Hindlimb muscle (tissue), 1 donor: ENCODE measurements around the gene ZNF662. TPM values are rescaled to one million over a fixed set of nuclear protein-coding genes. Genes with fewer than 3 reads are reported as not detected.
"Not testable (repeated sequence)": the region's sequence is repeated elsewhere in the genome, so short reads cannot be mapped to it uniquely, and the experiment has no call there.

Experiments
- DNase-seq: peaks from one replicate; pipeline ENCODE4 v3.0.0-alpha.2; 2013
- polyA plus RNA-seq: library from polyadenylated mRNA; unstranded; fragments of 120-200 nt; gene quantifications from one replicate; pipeline ENCODE4 v1.2.1, GENCODE V29; 2013; ENCODE audit not compliant: insufficient read length

The ZNF662 gene
- 15.8 TPM for polyA plus RNA-seq

DNA sequence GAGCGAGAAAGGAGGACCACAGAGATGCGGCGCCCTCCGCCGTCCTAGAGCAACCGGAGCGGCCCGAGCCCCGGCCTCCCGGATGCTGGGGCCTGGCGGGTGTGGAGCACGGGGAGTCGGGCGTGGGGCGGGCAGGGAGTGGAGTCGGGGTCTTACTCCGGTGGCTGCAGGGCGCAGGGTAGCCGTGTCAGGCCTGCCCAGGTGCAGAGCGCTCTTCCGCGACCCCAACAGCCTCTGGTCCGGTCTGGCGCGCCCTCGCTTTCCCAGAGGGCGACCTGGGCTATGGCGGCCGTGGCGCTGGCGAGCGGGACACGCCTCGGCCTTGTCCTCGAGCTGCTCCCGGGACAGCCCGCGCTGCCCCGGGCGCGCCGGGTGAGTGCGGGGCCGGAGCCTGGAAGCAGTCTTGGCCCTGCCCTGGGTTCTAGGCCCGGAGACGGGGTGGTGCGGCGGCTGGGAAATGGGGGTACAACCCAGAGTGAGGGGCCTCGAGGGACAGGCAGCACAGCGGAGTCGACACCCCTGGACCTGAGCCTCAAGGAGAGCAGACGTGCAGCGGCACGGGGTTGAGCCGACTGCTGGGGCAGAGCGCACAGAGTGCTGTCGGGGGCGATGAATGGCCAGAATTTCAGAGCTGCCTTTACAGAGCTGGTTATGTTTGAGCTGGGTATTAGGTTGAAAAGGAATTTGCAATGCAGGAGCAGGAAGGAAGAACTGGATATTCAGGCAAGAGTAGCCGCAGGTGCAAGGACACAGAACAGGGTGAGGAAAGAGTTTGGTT lies at the start of gene ZNF662:
ZNF662 (plus strand) TSS at position 73 of the 778 bp plus-strand sequence. CDS start 1,973 bp downstream, outside the sequence.
- DNase-seq, result peak; percentile 76

DNA sequence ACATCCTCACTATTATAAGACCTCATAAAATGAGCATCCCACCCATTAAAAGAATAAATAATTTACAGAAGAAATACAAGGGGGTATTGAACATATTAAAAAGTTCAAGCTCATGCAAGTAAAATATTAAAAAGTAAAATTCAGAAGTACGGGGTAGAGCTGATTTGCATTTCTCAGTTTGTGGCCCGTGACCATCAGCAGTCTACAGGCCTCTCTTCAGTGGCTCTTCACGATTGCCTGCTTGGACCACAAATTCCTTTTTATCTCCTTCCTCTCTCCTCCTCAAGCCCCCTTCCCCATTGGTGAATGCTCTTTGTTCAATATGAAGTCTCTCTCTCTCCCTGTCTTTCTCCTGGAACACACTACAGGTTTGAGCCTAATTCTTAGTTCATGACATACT lies 49.4 kb upstream of the ZNF662 start:
- no peak for DNase-seq

- no peak for DNase-seq
Observed at GRCh38 chr3:42864321-42864950, 41.5 kb upstream of the ZNF662 start.

DNA sequence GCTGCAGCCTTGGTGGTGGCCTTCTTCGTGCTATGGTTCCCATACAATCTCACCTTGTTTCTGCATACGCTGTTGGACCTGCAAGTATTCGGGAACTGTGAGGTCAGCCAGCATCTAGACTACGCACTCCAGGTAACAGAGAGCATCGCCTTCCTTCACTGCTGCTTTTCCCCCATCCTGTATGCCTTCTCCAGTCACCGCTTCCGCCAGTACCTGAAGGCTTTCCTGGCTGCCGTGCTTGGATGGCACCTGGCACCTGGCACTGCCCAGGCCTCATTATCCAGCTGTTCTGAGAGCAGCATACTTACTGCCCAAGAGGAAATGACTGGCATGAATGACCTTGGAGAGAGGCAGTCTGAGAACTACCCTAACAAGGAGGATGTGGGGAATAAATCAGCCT lies 40.7 kb upstream of the ZNF662 start:
- DNase-seq, result no peak

DNA sequence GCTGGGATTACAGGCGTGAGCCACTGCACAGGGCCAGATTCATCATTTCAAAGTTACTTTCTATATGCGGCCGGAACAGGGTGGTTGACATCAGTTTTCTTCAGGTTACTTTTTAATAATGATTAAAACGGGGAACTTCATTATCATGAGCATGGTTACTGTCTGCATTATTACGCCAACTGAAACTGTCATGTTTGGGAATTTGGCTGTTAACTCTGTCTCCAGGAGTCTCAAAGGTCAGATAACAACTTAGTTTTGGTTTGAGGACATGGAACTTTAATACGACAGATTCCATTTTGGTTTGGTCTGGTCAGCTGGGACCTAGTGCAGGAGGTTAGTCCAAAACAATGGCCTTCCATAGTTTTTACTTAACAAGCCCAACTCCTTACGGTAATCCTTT lies 38.8 kb upstream of the ZNF662 start:
- no peak for DNase-seq

DNA sequence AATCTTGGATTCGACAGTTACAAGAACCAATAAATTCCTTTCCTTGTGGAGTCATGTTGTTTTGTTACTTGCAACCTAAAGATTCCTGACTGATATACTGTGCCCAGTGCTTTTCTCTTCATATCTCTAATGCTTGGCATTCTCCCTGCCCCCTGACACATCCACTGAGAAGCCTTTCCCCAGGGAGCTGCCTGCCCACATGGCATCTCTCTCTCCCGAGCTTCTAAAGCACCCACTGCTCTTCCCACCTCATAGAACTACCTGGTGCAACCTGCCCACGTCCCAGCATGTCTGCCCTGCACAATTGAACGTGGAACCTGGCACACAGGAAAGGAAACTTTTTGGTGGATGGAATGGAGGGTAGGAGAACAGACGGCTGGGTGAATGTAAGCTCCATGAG lies 37.1 kb upstream of the ZNF662 start:
- DNase-seq, result no peak

- DNase-seq, result no peak
Observed at GRCh38 chr3:42871592-42872196, 34.2 kb upstream of the ZNF662 start.

- no peak for DNase-seq
Observed at GRCh38 chr3:42872718-42873117, 33.2 kb upstream of the ZNF662 start.

GRCh38 chr3:42873221-42873982 lies 32.5 kb upstream of the ZNF662 start:
- no peak for DNase-seq

- DNase-seq, result no peak
Observed at GRCh38 chr3:42874749-42875148, 31.2 kb upstream of the ZNF662 start.

DNA sequence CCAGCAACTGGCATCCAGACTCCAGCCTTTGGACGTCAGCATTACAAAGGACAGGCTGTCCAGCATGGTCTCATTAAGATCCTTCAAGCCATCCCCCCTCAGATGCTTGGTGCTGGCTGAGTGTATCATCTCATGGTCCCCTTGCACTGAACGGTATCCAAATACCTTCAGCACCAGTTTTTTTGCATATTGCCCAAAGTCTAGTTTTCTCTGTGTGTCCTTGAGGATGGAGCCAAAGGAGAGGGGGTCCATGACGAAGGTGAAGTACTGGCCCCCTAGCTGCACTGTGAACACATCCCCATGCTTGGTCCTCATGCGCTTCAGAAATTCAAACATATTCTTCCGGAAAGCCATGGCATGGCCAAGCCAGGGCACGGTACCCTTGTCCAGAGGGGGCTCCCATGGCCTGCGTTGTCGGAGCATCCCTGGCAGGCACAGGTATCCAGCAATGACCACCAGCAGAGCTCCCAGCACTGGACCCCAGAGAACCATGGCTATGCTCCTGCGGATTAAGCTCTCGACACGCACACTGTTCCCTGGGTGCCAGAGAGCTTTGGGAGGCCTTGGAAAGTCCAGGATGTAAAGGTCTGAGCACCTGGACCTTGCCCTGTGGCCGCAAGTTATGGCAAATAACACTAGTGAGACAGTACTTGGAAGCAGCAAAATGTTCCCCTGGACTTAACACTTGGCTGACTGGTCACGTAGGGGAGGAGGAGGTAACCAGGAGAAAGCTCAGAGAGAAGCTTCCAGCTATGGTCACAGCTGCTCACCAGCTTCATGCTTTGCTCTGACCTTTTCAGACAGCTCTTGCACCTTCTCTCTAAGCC lies 30.4 kb upstream of the ZNF662 start, which contains the start of gene CYP8B1:
CYP8B1 (minus strand) TSS at position 555 of the 827 bp plus-strand sequence; CDS start at position 492, 63 bp downstream.
- DNase-seq, result no peak

GRCh38 chr3:42876401-42876800 lies 29.5 kb upstream of the ZNF662 start:
- no peak for DNase-seq

DNA sequence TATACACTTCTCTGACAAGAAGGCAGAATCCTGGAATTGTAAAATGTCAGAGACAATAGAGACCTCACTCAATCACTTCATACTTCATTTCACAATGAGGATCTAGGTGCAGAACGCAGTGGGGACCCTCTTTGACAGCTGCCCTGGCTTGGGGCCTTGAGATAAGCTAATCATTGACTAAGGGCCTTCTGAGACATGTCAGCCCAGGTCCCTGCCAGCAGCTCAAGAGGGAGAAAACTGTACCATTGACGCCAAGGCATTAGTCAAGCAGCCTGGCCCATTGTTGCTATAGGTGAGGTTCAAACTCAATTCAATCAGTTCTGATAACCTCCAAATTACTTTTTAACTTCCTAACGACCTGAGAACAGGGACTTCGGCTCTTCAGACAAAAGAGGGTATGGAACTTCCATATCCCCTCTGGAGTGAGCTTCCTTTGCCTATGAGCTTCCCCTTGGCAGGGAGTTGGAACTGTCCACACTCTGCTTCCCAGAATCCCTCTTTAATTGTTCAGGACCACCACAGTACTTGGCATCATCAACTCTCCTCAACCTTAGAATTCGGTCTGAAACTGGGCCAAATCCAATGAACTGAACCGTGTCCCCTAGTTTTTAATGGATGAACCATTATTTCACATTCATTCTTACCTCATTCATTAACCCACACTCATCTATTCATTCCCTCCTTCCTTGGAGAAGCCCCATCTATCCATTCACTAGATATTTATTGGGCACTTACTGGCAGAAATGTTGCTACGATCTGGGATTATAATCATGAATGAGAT lies 28.8 kb upstream of the ZNF662 start:
- DNase-seq, result no peak

GRCh38 chr3:42877881-42878280 lies 28.1 kb upstream of the ZNF662 start:
- DNase-seq, result no peak

GRCh38 chr3:42880183-42880582 lies 25.8 kb upstream of the ZNF662 start:
- DNase-seq, result no peak

DNA sequence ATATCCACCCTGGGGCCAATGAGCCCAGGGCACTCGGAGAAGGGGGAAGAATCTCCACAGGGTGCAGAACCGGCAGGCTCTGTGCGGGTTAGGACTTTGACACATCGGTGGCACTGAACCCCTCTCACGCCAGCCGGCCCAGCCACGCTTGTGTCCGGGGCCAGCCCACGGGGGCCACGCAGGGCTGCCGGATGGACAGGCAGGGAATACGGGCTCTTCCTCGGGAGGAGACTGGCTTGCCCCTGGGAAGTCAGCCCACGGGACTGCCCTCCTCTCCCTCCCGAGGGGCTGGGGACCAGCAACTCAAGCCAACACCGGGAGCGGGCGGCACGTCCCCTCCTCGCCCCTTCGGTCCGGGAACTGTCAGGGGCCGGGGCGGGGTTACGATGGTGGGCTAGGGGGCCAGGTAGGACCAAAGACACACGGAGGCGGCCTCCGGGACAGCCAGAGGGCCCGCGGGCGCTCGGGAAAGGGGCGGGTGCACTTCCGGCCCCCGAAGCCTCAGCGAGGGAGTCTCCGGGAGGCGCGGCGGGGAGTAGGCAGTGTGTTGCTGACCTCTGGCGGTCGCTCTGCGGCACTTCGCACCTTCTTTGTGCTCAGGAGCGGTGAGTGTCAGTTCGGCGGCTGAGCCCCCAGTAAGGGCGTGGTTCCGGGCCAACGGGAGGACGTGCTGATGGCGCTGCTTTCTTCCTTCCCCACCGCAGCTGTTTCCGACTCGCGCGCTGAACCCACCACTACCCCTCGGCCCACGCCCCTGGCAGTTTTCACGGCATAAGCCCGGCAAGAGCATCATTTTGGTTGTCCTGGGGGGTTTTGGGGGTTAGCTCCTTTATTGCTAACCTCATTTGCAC lies 25.1 kb upstream of the ZNF662 start:
- DNase-seq, result peak; percentile 82

DNA sequence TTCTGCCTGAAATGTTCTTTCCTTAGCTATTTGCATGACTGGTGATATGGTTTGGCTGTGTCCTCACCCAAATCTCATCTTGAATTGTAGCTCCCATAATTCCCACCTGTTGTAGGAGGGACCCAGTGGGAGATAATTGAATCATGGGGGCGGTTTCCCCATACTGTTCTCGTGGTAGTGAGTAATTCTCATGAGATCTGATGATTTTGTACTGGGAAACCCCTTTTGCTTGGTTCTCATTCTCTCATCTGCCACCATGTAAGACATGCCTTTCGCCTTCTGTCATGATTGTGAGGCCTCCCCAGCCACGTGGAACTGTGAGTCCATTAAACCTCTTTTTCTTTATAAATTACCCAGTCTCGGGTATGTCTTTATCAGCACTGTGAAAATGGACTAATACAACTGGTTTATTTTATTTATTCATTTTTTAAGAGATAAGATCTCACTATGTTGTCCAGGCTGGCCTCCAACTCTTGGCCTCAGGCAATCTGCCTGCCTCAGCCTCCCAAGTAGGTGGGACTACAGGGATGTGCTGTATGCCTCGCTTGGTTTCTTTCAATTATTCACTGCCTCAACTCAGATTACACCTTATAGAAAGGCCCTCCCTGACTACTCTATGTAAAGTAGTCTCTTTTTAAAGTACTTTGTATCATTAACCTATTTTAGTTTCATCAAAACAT lies 22.6 kb upstream of the ZNF662 start:
- DNase-seq, result not testable (repeated sequence)

GRCh38 chr3:42884324-42884723 lies 21.6 kb upstream of the ZNF662 start:
- DNase-seq, result no peak

GRCh38 chr3:42886294-42886822 lies 19.6 kb upstream of the ZNF662 start:
- no peak for DNase-seq
